ENCODE results near the gene PSMD13. TPM values are rescaled to one million over a fixed set of nuclear protein-coding genes. Genes with fewer than 3 reads are reported as not detected.
A peak's percentile ranks its signal among the peaks of the same experiment; 100 is the strongest.

Gene PSMD13
- total RNA-seq, 2 donors from 2014 or later, result 99.5 to 111 TPM

GRCh38 chr11:203056-203944 lies 33.5 kb upstream of the PSMD13 start:
- DNase-seq (no peak), ATAC-seq (no peak)

GRCh38 chr11:203945-204586 lies 32.7 kb upstream of the PSMD13 start:
- no peak for DNase-seq
- intact Hi-C loops (cut with DNase I, micrococcal nuclease), result no loop called here

More at GRCh38 chr11:203056-203944, 33.5 kb upstream of the PSMD13 start:
- intact Hi-C loops (cut with DNase I, micrococcal nuclease), result no loop called here

GRCh38 chr11:204587-205109 lies 32.1 kb upstream of the PSMD13 start:
- ATAC-seq (no peak), DNase-seq (no peak)
- intact Hi-C loops (cut with DNase I, micrococcal nuclease), result no loop called here

More at GRCh38 chr11:203945-204586, 32.7 kb upstream of the PSMD13 start:
- ATAC-seq, result no peak

GRCh38 chr11:205221-206001 lies 31.4 kb upstream of the PSMD13 start:
- intact Hi-C loops (cut with DNase I, micrococcal nuclease), result no loop called here
- DNase-seq (no peak), ATAC-seq (no peak)

- ATAC-seq, result no peak
- no peak for DNase-seq
- intact Hi-C loops (cut with DNase I, micrococcal nuclease), result no loop called here
Observed at GRCh38 chr11:206002-206384, 30.8 kb upstream of the PSMD13 start.

- ATAC-seq (peak; percentile 52), DNase-seq (peak; percentile 63 to 66)
- intact Hi-C loops (cut with DNase I, micrococcal nuclease), result no loop called here
Observed at GRCh38 chr11:206526-207207, 30.1 kb upstream of the PSMD13 start.

- intact Hi-C loops (cut with DNase I, micrococcal nuclease), result no loop called here
- peak; percentile 81 for ATAC-seq
- DNase-seq, result peak; percentile 97 to 99
Observed at GRCh38 chr11:207208-207862, 29.4 kb upstream of the PSMD13 start, which contains the start of the genes BET1L and RIC8A. TSS of gene BET1L (minus strand) at chr11:207399. CDS start at chr11:207321, 78 bp downstream. TSS of gene RIC8A (plus strand) at chr11:207708. CDS start at chr11:208855, 1,147 bp downstream.

GRCh38 chr11:207863-208180 lies 29.0 kb upstream of the PSMD13 start:
- peak; percentile 11 for ATAC-seq
- intact Hi-C loops (cut with DNase I, micrococcal nuclease), result no loop called here
- DNase-seq, result no peak

- intact Hi-C loops (cut with DNase I, micrococcal nuclease), result no loop called here
- peak; percentile 85 to 89 for DNase-seq
- peak; percentile 69 for ATAC-seq
Observed at GRCh38 chr11:208181-208916, 28.4 kb upstream of the PSMD13 start.

- DNase-seq, result peak in 1 of 2 donors; percentile 51
- ATAC-seq, result no peak
- intact Hi-C loops (cut with DNase I, micrococcal nuclease), result no loop called here
Observed at GRCh38 chr11:208917-209260, 27.9 kb upstream of the PSMD13 start.

GRCh38 chr11:209275-210121 lies 27.3 kb upstream of the PSMD13 start:
- peak in 1 of 2 donors; percentile 31 for DNase-seq
- intact Hi-C loops (cut with DNase I, micrococcal nuclease), result no loop called here

GRCh38 chr11:210122-210802 lies 26.5 kb upstream of the PSMD13 start:
- no peak for ATAC-seq
- peak in 1 of 2 donors; percentile 3 for DNase-seq
- intact Hi-C loops (cut with DNase I, micrococcal nuclease), result no loop called here

More at GRCh38 chr11:209275-210121, 27.3 kb upstream of the PSMD13 start:
- ATAC-seq, result no peak

- ATAC-seq, result no peak
- intact Hi-C loops (cut with DNase I, micrococcal nuclease), result no loop called here
- peak in 1 of 2 donors; percentile 2 for DNase-seq
Observed at GRCh38 chr11:210803-211180, 26.0 kb upstream of the PSMD13 start.

GRCh38 chr11:211295-211694 lies 25.5 kb upstream of the PSMD13 start:
- intact Hi-C loops (cut with DNase I, micrococcal nuclease), result no loop called here
- DNase-seq, result peak in 1 of 2 donors; percentile 13
- ATAC-seq, result no peak

- DNase-seq, result no peak
- intact Hi-C loops (cut with DNase I, micrococcal nuclease), result no loop called here
- no peak for ATAC-seq
Observed at GRCh38 chr11:211741-212140, 25.0 kb upstream of the PSMD13 start.

Data from left colon (tissue), 2 donors.